Pons (tissue), 1 donor: ENCODE data around the gene ACSF3.

Experiments
- DNase-seq: peaks from one replicate; pipeline ENCODE4 v3.0.0-alpha.2; 2016; ENCODE audit warnings: low spot score

Gene ACSF3

GRCh38 chr16:89112377-89113151 is 18.9 kb downstream of the ACSF3 start:
- DNase-seq, result no peak

GRCh38 chr16:89113152-89113547 is 19.5 kb downstream of the ACSF3 start:
- DNase-seq, result no peak

- DNase-seq, result no peak
Observed at GRCh38 chr16:89113661-89114060, 20.0 kb downstream of the ACSF3 start.

GRCh38 chr16:89114159-89114981 is 20.7 kb downstream of the ACSF3 start:
- no peak for DNase-seq

GRCh38 chr16:89115216-89115861 is 21.7 kb downstream of the ACSF3 start:
- DNase-seq, result peak; percentile 82

GRCh38 chr16:89116341-89117226 is 22.9 kb downstream of the ACSF3 start:
- DNase-seq, result no peak

GRCh38 chr16:89117227-89117974 is 23.7 kb downstream of the ACSF3 start:
- no peak for DNase-seq

- DNase-seq, result no peak
Observed at GRCh38 chr16:89117975-89118289, 24.3 kb downstream of the ACSF3 start.

GRCh38 chr16:89118361-89119165 is 24.9 kb downstream of the ACSF3 start:
- no peak for DNase-seq

GRCh38 chr16:89119166-89119621 is 25.5 kb downstream of the ACSF3 start:
- DNase-seq, result no peak

GRCh38 chr16:89119661-89120141 is 26.0 kb downstream of the ACSF3 start:
- DNase-seq, result no peak

GRCh38 chr16:89120281-89120680 is 26.6 kb downstream of the ACSF3 start:
- no peak for DNase-seq

- DNase-seq, result no peak
Observed at GRCh38 chr16:89120921-89121351, 27.3 kb downstream of the ACSF3 start.

GRCh38 chr16:89121691-89122321 is 28.2 kb downstream of the ACSF3 start:
- DNase-seq, result no peak

GRCh38 chr16:89122322-89122851 is 28.7 kb downstream of the ACSF3 start:
- no peak for DNase-seq

GRCh38 chr16:89123001-89123830 is 29.6 kb downstream of the ACSF3 start:
- no peak for DNase-seq

GRCh38 chr16:89123831-89124100 is 30.1 kb downstream of the ACSF3 start:
- DNase-seq, result no peak

- no peak for DNase-seq
Observed at GRCh38 chr16:89129378-89129777, 35.7 kb downstream of the ACSF3 start.

GRCh38 chr16:89130448-89130847 is 36.8 kb downstream of the ACSF3 start:
- no peak for DNase-seq
